HG02571 (cell line): ENCODE measurements around the gene DTX1.

Source experiments
- ATAC-seq: cut with Tn5 transposase; IDR thresholded peaks from one replicate; pipeline ENCODE4 v1.9.1; 2021; ENCODE audit warnings: mild to moderate bottlenecking, moderate library complexity; ENCODE audit not compliant: unreplicated experiment

DTX1 gene

DNA sequence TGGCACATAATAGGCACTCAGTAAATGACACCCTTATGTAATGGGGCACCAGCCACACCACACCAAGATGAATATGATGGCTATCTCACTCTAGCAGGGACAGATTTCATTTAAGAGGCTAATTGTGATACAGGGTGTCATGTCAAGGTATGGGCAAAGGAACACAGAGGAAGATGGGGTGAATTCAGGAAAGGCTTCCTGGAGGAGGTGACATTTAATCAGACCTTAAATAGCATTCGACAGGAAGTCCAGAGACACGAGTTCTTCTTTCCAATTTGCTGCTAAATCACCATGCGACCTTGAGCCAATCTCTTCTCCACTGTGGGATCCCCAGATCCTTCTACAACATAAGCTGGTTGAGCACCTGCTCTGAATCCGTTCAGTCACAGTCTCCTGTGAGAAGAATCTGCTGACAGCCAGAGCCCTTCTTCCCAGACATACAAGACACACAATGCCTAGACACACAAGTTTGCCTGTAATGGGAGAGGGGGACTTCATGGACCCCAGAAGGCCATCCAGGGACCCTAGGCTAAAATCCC is 1.5 kb upstream of the DTX1 start:
- ATAC-seq = no peak

DNA sequence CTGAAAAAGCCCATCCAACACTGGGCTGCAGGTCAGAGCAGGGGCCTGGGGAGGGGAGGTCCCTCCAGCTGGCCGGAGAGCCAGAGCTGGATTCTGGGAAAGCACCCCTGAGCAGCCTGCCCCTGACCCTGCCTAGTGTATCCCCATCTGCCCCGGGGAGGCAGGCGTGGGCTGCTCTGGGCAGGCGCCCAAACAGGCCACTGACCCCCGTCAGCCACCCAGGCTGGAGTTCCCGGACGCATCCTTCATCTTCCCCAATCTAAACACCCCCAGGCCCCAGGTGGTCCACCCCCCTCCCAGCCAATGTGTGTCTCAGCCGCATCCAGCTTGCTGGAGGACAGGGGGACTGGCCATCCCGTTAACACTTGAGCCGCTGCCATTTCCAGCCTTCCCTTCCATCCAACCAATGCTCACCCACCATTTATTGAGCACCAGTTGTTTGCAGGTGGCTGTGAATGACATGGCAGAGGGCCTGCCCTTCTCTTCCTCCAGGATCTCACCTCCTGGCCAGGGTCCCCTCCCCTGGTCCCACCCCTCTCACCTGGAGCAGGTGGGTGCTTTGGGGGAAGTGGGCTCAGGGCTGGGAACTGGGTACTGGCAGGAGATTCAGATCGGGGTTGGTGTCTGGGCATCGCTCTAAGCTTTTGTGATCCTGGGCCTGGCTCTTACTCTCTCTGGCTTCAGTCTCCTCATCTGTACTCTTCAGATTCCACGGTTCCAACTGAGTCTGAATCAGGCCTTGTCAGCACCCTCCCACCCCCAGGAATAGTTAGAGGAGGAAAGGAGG is 743 bp upstream of the DTX1 start:
- ATAC-seq = no peak

GRCh38 chr12:113056381-113056630 is 224 bp upstream of the DTX1 start:
- no peak for ATAC-seq

- no peak for ATAC-seq
Observed at GRCh38 chr12:113057565-113058485, 1.3 kb downstream of the DTX1 start.

GRCh38 chr12:113058553-113058952 is 2.0 kb downstream of the DTX1 start:
- ATAC-seq = no peak

DNA sequence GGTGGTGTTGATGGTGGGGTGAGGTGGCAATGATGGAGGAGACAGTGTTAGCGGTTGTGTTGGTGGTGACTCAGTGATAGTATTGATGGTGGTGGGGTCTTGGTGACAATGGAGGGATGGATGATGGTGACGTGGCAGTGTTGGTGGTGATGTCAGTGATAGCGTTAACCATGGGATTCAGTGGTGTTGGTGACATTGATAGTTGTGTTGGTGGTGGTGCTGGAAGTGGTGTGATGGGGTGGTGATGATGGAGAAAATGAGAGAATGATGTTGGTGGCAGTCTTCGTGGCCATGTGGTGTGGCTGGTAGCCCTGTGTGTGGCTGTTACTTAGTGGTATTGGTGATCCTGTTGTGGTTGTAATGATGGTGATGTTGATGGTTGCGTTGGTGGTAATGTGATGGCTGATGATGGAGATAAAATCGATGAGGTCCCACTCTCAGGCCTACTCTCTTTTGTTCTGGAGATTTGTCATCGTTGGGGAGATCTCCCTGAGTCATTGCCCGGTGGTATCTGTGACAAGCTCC is 2.6 kb downstream of the DTX1 start:
- no peak for ATAC-seq

DNA sequence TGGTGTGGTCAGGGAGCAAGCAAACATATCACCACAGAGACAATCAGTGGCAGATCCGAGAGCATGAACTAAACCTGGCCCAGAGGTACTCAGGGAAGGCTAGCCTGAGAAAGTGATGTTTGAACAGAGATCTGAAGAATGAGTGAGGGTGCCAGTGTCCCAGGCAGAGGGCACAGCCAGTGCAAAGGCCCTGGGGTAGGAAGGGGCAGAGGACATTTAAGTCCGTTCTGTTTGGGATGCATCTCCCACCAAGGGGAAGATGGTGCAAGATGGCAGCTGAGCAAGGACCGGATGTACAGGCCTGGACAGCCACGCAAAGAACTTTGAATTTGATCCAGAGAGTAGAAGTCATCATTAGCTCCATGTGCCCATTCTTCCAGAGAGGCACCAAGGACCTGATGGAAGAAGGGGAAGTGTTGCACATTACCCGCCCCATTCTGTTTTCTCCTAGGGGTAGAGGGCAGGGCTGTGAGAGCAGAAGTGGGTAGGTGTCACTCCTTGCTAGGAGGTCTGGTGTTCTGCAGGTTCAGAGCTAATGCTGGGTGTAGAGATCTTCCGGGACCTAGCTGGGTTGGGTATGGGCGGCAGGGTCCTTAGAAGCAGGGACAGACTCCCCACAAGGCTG is 3.9 kb downstream of the DTX1 start:
- ATAC-seq = no peak

- ATAC-seq = no peak
Observed at GRCh38 chr12:113061061-113061694, 4.6 kb downstream of the DTX1 start.

- ATAC-seq = no peak
Observed at GRCh38 chr12:113062502-113063395, 6.2 kb downstream of the DTX1 start.

DNA sequence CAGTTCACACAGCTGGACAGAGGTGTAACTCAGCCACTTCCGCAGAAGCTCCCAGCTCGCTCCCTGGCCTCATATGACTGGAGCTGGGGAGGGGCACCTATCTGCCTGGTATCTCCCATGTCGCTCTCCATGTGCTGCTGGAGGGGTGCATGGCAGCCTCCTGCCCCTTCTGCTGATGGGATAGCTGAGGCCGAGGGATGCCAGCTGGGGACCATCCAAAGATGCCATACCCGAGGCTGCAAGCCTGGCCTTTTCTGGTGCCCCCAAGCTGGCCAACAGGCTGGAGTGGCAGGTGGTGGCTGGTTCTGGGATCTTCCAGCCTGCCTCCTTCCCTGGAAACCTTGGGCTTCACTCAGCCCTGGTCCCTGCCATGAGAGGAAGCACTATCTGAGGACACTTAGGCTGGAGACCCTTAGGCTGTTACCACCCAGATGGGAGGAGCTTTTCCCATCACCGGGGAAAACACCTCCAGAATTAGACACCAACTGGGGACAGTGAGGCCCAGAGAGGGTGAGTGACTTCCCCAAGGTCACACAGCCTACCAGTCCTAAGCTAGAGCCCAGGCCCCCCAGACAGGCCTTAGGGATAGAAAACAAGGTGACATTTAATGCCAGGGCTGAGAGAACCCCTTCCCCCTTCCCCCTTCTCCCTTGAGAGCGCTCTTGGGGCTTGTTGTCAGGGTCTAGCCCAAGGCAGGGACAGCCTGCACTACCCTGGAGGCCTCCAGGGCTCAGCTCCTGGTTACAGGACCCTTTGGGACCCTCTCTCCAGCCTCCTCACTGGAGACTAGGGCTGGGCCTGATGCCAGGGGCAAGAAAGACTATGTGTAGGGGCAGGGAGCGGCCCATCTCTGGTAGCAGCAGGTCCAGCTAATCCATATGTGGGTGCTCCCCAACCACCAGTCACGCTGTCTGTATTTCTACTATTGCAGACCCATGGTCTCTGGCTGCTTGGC is 7.1 kb downstream of the DTX1 start:
- no peak for ATAC-seq

DNA sequence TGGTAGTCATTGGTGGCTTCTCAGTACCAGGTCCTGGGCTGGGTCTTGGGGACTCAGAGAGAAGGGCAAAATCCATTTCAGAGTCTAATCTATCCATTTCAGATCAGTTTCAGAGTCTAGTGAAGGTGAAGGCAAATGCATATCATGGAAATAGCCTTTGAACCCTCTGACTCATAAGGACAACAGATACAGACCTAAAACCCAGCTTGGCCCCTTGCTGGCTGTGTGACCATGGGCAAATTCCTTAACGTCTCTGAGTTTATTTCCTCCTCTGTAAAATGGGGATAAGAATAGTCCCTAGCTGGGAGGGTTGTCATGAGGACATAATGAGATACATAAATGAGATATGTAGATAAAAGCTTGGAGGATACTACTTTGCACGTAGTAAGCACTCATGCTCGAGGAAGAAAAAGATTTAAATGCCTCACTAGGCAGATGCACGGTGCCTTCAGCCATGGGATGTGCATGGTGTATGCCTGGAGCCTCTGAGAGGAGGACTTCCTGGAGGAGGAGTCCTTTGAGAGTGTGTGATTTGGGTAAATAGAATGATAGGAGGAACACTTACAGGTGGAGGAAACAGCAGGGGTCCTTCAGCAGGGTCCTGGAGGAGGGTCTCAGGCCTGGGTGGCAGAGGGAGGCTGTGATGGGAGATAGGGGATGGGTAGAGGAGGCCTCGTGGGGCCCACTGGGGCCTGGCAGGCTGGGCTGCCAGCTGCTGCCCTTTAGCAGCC is 8.0 kb downstream of the DTX1 start:
- ATAC-seq = no peak

DNA sequence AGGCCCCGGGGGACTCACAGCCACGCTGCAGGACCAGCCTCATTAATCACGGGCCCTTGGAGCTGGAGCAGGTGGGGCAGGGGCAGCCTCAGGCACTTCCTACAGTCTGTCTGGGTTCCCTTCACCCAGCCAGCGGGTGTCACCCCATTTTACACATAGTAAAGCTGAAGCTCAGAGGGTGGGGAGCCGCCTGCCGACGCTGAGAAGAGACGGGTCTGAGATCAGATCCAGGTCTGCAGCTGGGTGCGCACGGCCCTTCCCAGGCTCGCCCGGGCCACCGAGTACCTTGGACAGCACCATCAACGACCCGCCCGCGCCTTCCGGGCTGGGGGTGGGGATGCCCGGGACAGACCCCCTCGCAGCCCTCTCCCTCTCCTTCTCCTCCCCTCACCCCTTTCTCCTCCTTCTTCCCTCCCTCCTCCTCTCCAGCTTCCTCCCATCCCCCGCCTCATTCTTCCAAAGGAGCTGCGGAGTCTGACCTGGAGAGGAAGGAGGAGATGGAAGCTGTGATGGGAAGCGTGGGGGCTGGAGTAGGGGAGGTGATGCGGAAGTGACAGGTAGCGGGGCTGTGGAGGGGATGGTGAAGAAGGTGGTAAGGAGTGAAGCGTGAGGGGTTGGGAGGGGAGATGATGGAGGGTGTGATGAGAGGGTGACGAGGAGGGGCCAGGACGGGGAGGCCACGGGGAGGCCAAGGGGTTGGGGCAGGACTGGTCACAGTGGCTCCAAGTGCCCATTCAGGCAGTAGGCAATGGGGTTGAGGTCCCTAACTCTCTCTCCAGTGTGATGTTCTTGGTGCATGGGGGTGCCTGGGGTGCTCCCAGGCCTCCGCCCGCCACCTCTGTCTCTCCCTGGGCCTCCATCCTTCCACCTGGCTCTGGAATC is 8.8 kb downstream of the DTX1 start:
- ATAC-seq = no peak

DNA sequence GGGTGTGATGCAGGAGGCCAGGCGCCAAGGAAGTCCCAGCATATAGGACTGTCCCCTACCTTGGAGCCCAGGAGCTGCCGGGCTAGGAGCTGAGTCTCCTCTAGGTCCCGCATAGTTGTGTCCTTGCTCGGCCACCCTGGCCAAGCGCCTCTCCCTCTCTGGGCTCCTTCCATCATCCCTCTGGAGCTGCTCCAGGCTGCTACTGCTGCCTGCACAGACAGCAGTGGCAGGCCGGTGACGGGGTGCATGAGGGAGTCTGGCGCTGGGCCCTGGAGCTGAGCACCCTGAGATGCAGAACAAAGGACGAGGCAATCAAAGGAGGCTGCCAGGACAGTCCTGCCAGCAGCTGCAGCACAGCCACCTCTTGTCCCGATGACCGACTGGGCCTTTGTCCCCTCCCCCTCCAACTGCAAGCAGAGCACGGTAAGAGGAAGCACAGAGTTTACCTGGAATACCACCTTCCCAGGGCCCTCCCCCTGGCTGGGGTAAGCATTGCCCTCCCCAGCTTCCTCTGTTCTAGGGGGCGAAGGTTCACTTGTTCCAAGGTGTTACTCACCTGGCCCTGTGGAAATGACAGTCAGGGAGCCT is 10.4 kb downstream of the DTX1 start:
- no peak for ATAC-seq

GRCh38 chr12:113067987-113068935 is 11.7 kb downstream of the DTX1 start:
- no peak for ATAC-seq

- ATAC-seq = no peak
Observed at GRCh38 chr12:113069149-113069548, 12.6 kb downstream of the DTX1 start.

- no peak for ATAC-seq
Observed at GRCh38 chr12:113069751-113070116, 13.2 kb downstream of the DTX1 start.
